ENCODE data around the gene NKTR.
"Not testable (repeated sequence)": the region's sequence is repeated elsewhere in the genome, so short reads cannot be mapped to it uniquely, and the experiment has no call there.

NKTR gene

GRCh38 chr3:42590989-42591756 lies 9.3 kb upstream of the NKTR start:
- DNase-seq (ENCODE audit: low read depth in 1 of 2, low spot score in 1 of 2) = peak in 1 of 2 experiments; percentile 6
- no peak for TF ChIP-seq SPI1 (IDR thresholded peaks at IDR 0.05; ENCODE audit: borderline replicate concordance, low read depth)
- TF ChIP-seq CTCF (IDR thresholded peaks at IDR 0.05; ENCODE audit: insufficient read depth, low read length) = no peak
- Histone ChIP-seq H3K27ac (replicated peaks) (peak overlapping the region; percentile 71), H3K4me3 (replicated peaks; ENCODE audit: insufficient read depth, low read length) (peak overlapping the region; percentile 81), H3K27me3 (ENCODE audit: insufficient read depth, poor library complexity, severe bottlenecking) (no peaks in the 10 kb centered on the region)

- TF ChIP-seq POLR2AphosphoS5 (IDR thresholded peaks at IDR 0.05; ENCODE audit: low read depth) = no peak
- peak in 1 of 2 experiments; percentile 4 for DNase-seq (ENCODE audit: low read depth in 1 of 2, low spot score in 1 of 2)
- peak overlapping the region; percentile 71 for H3K27ac ChIP-seq (replicated peaks)
- peak overlapping the region; percentile 81 for H3K4me3 ChIP-seq (replicated peaks; ENCODE audit: insufficient read depth, low read length)
- no peaks in the 10 kb centered on the region for H3K27me3 ChIP-seq (ENCODE audit: insufficient read depth, poor library complexity, severe bottlenecking)
Observed at GRCh38 chr3:42591811-42592210, 8.7 kb upstream of the NKTR start.

GRCh38 chr3:42593635-42594034 lies 6.9 kb upstream of the NKTR start:
- H3K4me3 ChIP-seq (replicated peaks; ENCODE audit: insufficient read depth, low read length) = no peak overlapping the region
- H3K27me3 ChIP-seq (ENCODE audit: insufficient read depth, poor library complexity, severe bottlenecking) = no peaks in the 10 kb centered on the region
- no peak for DNase-seq (ENCODE audit: low read depth in 1 of 2, low spot score in 1 of 2)
- no peak for TF ChIP-seq REST (IDR thresholded peaks at IDR 0.05; ENCODE audit: insufficient replicate concordance, low read depth)
- TF ChIP-seq GABPA (IDR thresholded peaks at IDR 0.05; ENCODE audit: low read depth) = no peak
- TF ChIP-seq SPI1 (IDR thresholded peaks at IDR 0.05; ENCODE audit: borderline replicate concordance, low read depth) = no peak
- TF ChIP-seq CTCF (IDR thresholded peaks at IDR 0.05; ENCODE audit: insufficient read depth, low read length) = no peak
- TF ChIP-seq POLR2AphosphoS5 (IDR thresholded peaks at IDR 0.05; ENCODE audit: low read depth) = no peak
- H3K27ac ChIP-seq (replicated peaks) = no peak overlapping the region

- no peak overlapping the region for H3K27ac ChIP-seq (replicated peaks)
- H3K4me3 ChIP-seq (replicated peaks; ENCODE audit: insufficient read depth, low read length) = no peak overlapping the region
- DNase-seq (ENCODE audit: low read depth in 1 of 2, low spot score in 1 of 2) = no peak
- TF ChIP-seq GABPA (IDR thresholded peaks at IDR 0.05; ENCODE audit: low read depth) = no peak
- TF ChIP-seq REST (IDR thresholded peaks at IDR 0.05; ENCODE audit: insufficient replicate concordance, low read depth) = no peak
- no peak for TF ChIP-seq POLR2AphosphoS5 (IDR thresholded peaks at IDR 0.05; ENCODE audit: low read depth)
- no peak for TF ChIP-seq SPI1 (IDR thresholded peaks at IDR 0.05; ENCODE audit: borderline replicate concordance, low read depth)
- no peaks in the 10 kb centered on the region for H3K27me3 ChIP-seq (ENCODE audit: insufficient read depth, poor library complexity, severe bottlenecking)
Observed at GRCh38 chr3:42595682-42596081, 4.8 kb upstream of the NKTR start.

- not testable (repeated sequence) for H3K27ac ChIP-seq (replicated peaks); H3K4me3 ChIP-seq (replicated peaks; ENCODE audit: insufficient read depth, low read length); DNase-seq (ENCODE audit: low read depth in 1 of 2, low spot score in 1 of 2); H3K27me3 ChIP-seq (ENCODE audit: insufficient read depth, poor library complexity, severe bottlenecking)
Observed at GRCh38 chr3:42597098-42597497, 3.4 kb upstream of the NKTR start.
